ENCODE results near the gene SMAD4. TPM values are rescaled to one million over a fixed set of nuclear protein-coding genes. Genes with fewer than 3 reads are reported as not detected.
A peak's percentile ranks its signal among the peaks of the same experiment; 100 is the strongest.

The SMAD4 gene
- total RNA-seq, 4 donors from 2014 or later: 113 to 168 (median 130) TPM

- DNase-seq (ENCODE audit: extremely low spot score): no peak
- no peak for TF ChIP-seq POLR2AphosphoS5 (IDR thresholded peaks at IDR 0.05)
- no peak for TF ChIP-seq POLR2A (IDR thresholded peaks at IDR 0.05; ENCODE audit: low read depth)
- 84% methylated on average over 4 of the region's 4 CpGs for WGBS
- H3K36me3 ChIP-seq: peaks cover 0 to 19% (median 7%) of the 10 kb centered on the region in 4 donors
- H3K4me1 ChIP-seq: peaks cover 21 to 59% (median 43%) of the 10 kb centered on the region in 4 donors
- H3K4me3 ChIP-seq: no peak overlapping the region
- H3K27ac ChIP-seq (replicated peaks in 1 of 4): no peak overlapping the region
- intact Hi-C loops (cut with DNase I): no loop called here
- H3K27me3 ChIP-seq: no peaks in the 10 kb centered on the region
- no peaks in the 10 kb centered on the region for H3K9me3 ChIP-seq
Observed at GRCh38 chr18:51028201-51028805, 1.7 kb upstream of the SMAD4 start.

DNA sequence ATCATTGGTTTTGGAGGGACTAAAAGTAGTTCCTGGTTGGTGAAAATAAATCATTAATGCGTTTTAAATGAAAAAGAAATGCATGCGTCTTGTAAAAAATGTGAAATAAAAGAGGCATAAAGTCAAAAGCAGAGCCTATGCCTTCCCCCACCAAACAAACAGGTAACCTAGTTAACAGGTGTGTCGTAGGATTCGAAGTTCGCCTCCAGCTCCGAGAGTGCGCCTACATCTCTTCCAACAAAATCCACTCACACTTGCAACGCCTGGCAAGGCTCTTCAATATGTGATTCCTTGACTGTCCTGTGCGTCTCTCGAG is 677 bp upstream of the SMAD4 start:
- Histone ChIP-seq H3K27ac (replicated peaks in 1 of 4) (peak overlapping the region; percentile 96 to 100 (median 98)), H3K4me3 (peak overlapping the region; percentile 60 to 94 (median 82)), H3K36me3 (peaks cover 0 to 19% (median 9%) of the 10 kb centered on the region in 4 donors), H3K4me1 (peaks cover 31 to 69% (median 53%) of the 10 kb centered on the region in 4 donors), H3K27me3 (no peaks in the 10 kb centered on the region), H3K9me3 (no peaks in the 10 kb centered on the region)
- 21% methylated on average over 10 of the region's 10 CpGs for WGBS
- TF ChIP-seq POLR2A (IDR thresholded peaks at IDR 0.05; ENCODE audit: low read depth) (no peak), EP300 (IDR thresholded peaks at IDR 0.05) (no peak), POLR2AphosphoS5 (IDR thresholded peaks at IDR 0.05) (no peak)
- TF ChIP-seq, protein P1, sequence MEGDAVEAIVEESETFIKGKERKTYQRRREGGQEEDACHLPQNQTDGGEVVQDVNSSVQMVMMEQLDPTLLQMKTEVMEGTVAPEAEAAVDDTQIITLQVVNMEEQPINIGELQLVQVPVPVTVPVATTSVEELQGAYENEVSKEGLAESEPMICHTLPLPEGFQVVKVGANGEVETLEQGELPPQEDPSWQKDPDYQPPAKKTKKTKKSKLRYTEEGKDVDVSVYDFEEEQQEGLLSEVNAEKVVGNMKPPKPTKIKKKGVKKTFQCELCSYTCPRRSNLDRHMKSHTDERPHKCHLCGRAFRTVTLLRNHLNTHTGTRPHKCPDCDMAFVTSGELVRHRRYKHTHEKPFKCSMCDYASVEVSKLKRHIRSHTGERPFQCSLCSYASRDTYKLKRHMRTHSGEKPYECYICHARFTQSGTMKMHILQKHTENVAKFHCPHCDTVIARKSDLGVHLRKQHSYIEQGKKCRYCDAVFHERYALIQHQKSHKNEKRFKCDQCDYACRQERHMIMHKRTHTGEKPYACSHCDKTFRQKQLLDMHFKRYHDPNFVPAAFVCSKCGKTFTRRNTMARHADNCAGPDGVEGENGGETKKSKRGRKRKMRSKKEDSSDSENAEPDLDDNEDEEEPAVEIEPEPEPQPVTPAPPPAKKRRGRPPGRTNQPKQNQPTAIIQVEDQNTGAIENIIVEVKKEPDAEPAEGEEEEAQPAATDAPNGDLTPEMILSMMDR (IDR thresholded peaks at IDR 0.05): no peak
- intact Hi-C loops (cut with DNase I): no loop called here
- no peak for DNase-seq (ENCODE audit: extremely low spot score)

DNA sequence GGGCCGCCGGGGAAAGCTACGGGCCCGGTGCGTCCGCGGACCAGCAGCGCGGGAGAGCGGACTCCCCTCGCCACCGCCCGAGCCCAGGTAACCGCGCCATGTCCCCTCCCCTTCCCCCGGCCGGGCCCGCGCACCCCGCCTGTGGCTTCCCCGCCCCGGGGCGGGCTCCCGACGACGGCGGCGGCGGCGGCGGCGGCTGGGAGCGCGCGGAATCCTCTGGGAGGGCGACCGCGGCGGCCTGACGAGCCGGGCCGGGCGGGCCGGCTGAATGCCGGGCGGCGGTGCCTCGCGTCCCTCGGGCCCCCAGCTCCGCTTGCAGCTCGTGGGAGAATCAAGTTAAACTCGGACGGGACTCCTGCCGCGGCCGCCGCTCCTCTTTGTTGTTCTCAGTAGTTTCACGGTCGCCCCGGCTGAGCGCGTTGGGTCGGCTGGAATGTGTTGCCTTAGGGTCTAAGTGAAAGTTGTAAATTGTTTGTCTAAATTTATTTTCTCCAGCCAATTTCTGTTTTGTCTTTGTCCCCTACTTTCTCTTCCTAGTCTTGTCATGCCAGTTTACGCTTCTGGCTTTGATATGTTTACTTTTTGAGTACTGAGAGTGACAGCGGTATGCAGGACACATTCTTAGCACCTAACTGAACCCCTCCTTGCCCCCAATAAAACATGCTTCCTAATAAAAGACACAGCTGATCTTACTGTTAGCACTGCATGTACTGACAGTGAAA is 685 bp downstream of the SMAD4 start:
- WGBS: 0% methylated on average over 12 of the region's 66 CpGs
- H3K27me3 ChIP-seq: no peaks in the 10 kb centered on the region
- TF ChIP-seq POLR2AphosphoS5 (IDR thresholded peaks at IDR 0.05) (no peak), EP300 (IDR thresholded peaks at IDR 0.05) (no peak), POLR2A (IDR thresholded peaks at IDR 0.05; ENCODE audit: low read depth) (no peak)
- TF ChIP-seq, protein P1 (IDR thresholded peaks at IDR 0.05): no peak
- intact Hi-C loops (cut with DNase I): loop anchor here (2.0 to 5.0 kb wide), 2 partner anchors 62 to 153 kb away; partner anchors contain the start of genes ELAC1 and ME2
- DNase-seq (ENCODE audit: extremely low spot score): peak; percentile 93
- peak overlapping the region; percentile 60 to 94 (median 82) for H3K4me3 ChIP-seq
- H3K9me3 ChIP-seq: no peaks in the 10 kb centered on the region
- H3K27ac ChIP-seq (replicated peaks in 1 of 4): peak overlapping the region; percentile 96 to 100 (median 98)
- H3K36me3 ChIP-seq: peaks cover 0 to 12% (median 6%) of the 10 kb centered on the region in 4 donors
- H3K4me1 ChIP-seq: peaks cover 44 to 81% (median 67%) of the 10 kb centered on the region in 4 donors

DNA sequence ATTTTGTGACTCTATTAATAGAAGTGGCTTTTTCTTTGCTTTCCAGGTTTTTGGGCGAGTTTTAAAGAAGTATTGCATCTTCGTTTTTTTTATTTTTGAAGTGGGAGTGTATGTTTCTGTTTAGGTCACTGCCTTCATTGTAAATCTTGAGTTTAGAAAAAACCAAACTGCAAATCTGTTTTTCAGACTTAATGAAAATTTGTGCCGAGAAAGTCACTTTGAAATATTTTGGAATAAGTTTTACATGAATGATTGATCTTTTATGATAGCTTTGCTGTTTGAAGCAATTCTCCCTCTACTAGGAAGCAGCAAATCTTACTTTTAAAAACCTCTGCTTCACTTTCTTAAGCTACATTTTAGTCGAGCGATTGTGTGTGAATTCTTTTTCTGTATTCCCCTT is 2.2 kb downstream of the SMAD4 start:
- no peak for TF ChIP-seq POLR2AphosphoS5 (IDR thresholded peaks at IDR 0.05)
- TF ChIP-seq, protein P1 (IDR thresholded peaks at IDR 0.05): no peak
- DNase-seq (ENCODE audit: extremely low spot score): no peak
- H3K36me3 ChIP-seq: peaks cover 0 to 5% (median 0%) of the 10 kb centered on the region in 4 donors
- no peaks in the 10 kb centered on the region for H3K9me3 ChIP-seq
- peak overlapping the region in 3 of 4 donors; percentile 96 to 100 (median 99) for H3K27ac ChIP-seq (replicated peaks in 1 of 4)
- 16% methylated on average over 5 of the region's 5 CpGs for WGBS
- intact Hi-C loops (cut with DNase I): loop anchor here (5.0 kb wide), 1 partner anchor 155 kb away; the partner anchor contains the start of gene ME2
- H3K27me3 ChIP-seq: no peaks in the 10 kb centered on the region
- peak overlapping the region; percentile 60 to 94 (median 82) for H3K4me3 ChIP-seq
- H3K4me1 ChIP-seq: peaks cover 59 to 83% (median 78%) of the 10 kb centered on the region in 4 donors

- peak overlapping the region in 1 of 4 donors; percentile 9 for H3K27ac ChIP-seq (replicated peaks in 1 of 4)
- H3K27me3 ChIP-seq: no peaks in the 10 kb centered on the region
- H3K4me3 ChIP-seq: no peak overlapping the region
- DNase-seq (ENCODE audit: extremely low spot score): no peak
- WGBS: 45% methylated on average over 2 of the region's 2 CpGs
- intact Hi-C loops (cut with DNase I): no loop called here
- H3K4me1 ChIP-seq: peaks cover 92 to 100% (median 100%) of the 10 kb centered on the region in 4 donors
- TF ChIP-seq POLR2AphosphoS5 (IDR thresholded peaks at IDR 0.05): no peak
- no peak for TF ChIP-seq POLR2A (IDR thresholded peaks at IDR 0.05; ENCODE audit: low read depth)
- TF ChIP-seq, protein P1 (IDR thresholded peaks at IDR 0.05): no peak
- TF ChIP-seq EP300 (IDR thresholded peaks at IDR 0.05): no peak
- no peaks in the 10 kb centered on the region for H3K9me3 ChIP-seq
- H3K36me3 ChIP-seq: peaks cover 0 to 5% (median 0%) of the 10 kb centered on the region in 4 donors
Observed at GRCh38 chr18:51037230-51037629, 7.2 kb downstream of the SMAD4 start.

Data from esophagus muscularis mucosa (tissue), 4 donors.